Adipocyte (in vitro differentiated cells): ENCODE measurements around the gene WDFY4.

Experiments used
- DNase-seq: peaks from one replicate; pipeline ENCODE4 v3.0.0-alpha.2; 2015; ENCODE audit warnings: low read depth
- H3K27me3 ChIP-seq: replicated peaks from 2 replicates; pipeline ENCODE4 v1.7.0; 2013; ENCODE audit warnings: mild to moderate bottlenecking, low read length, moderate library complexity; ENCODE audit not compliant: control insufficient read depth, insufficient read depth
- H3K36me3 ChIP-seq: 2 replicates; pipeline ENCODE4 v1.7.0; 2013; ENCODE audit warnings: low read length, mild to moderate bottlenecking, moderate library complexity; ENCODE audit not compliant: control insufficient read depth, insufficient read depth, severe bottlenecking
- H3K4me1 ChIP-seq: 2 replicates; pipeline ENCODE4 v1.7.0; 2013; ENCODE audit warnings: mild to moderate bottlenecking, low read length, moderate library complexity; ENCODE audit not compliant: control insufficient read depth, insufficient read depth
- H3K4me3 ChIP-seq: 2 replicates; pipeline ENCODE4 v1.7.0; 2013; ENCODE audit warnings: mild to moderate bottlenecking, low read length, moderate library complexity
- H3K9ac ChIP-seq: 2 replicates; pipeline ENCODE4 v1.7.0; 2013; ENCODE audit warnings: mild to moderate bottlenecking, low read length, moderate library complexity
- H3K9me3 ChIP-seq: 2 replicates; pipeline ENCODE4 v1.7.0; 2013; ENCODE audit warnings: mild to moderate bottlenecking, low read length, moderate library complexity; ENCODE audit not compliant: control insufficient read depth

Gene WDFY4

GRCh38 chr10:48905311-48905710 lies 220.6 kb downstream of the WDFY4 start:
- DNase-seq = no peak
- Histone ChIP-seq H3K4me3 (no peak overlapping the region), H3K27me3 (peaks cover 27% of the 10 kb centered on the region), H3K9me3 (no peaks in the 10 kb centered on the region), H3K9ac (no peak overlapping the region), H3K4me1 (no peaks in the 10 kb centered on the region), H3K36me3 (no peaks in the 10 kb centered on the region)

DNA sequence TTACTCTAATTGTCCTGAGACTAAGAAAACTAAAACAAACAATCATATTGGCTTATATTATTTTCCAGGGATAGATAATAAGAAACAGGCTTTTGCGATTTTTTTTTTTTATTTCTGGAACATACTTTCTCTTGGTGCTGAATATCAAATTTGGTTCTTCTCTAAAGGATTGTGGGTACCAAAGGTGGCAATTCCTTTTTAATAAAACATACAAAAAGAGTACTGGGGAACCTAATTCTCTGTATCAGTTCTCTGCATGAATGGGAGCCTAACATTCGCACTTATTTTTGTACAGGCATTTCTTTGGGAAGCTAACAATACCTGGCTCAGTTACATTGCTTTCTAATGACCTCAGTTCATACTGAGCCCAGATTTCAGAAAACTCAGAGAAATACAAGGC lies 222.2 kb downstream of the WDFY4 start:
- Histone ChIP-seq H3K4me1 (no peaks in the 10 kb centered on the region), H3K9ac (no peak overlapping the region), H3K36me3 (no peaks in the 10 kb centered on the region), H3K4me3 (no peak overlapping the region), H3K9me3 (no peaks in the 10 kb centered on the region), H3K27me3 (peaks cover 32% of the 10 kb centered on the region)
- no peak for DNase-seq

- Histone ChIP-seq H3K4me3 (no peak overlapping the region), H3K9me3 (peaks cover 4% of the 10 kb centered on the region), H3K9ac (no peak overlapping the region), H3K4me1 (no peaks in the 10 kb centered on the region), H3K27me3 (peaks cover 40% of the 10 kb centered on the region), H3K36me3 (no peaks in the 10 kb centered on the region)
- no peak for DNase-seq
These were observed 223.1 kb downstream of the WDFY4 start for GRCh38 chr10:48907730-48908129.

GRCh38 chr10:48910548-48910947 lies 225.9 kb downstream of the WDFY4 start:
- Histone ChIP-seq H3K4me1 (no peaks in the 10 kb centered on the region), H3K9me3 (peaks cover 4% of the 10 kb centered on the region), H3K4me3 (no peak overlapping the region), H3K9ac (no peak overlapping the region), H3K36me3 (no peaks in the 10 kb centered on the region), H3K27me3 (peaks cover 50% of the 10 kb centered on the region)
- no peak for DNase-seq

DNA sequence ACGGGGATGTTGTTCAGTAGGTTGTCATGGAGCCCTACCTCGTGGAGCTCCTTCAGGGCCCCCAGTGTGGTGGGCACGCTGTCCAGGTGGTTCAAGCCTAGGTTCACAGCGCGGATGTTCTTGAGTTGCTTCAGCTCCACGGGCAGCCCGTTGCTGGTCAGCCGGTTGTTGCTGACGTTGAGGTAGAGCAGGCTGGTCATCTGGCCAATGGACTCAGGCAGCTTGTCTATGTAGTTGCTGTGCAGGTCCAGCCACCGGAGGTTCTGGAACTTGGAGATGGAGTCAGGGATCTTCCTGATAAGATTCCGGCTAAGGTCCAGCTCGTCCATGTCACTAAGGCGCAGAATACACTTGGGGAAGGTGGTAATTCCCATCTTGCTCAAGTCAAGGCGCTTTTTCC lies 229.0 kb downstream of the WDFY4 start:
- no peak for DNase-seq
- H3K27me3 ChIP-seq = peaks cover 65% of the 10 kb centered on the region
- no peaks in the 10 kb centered on the region for H3K4me1 ChIP-seq
- no peak overlapping the region for H3K4me3 ChIP-seq
- H3K36me3 ChIP-seq = no peaks in the 10 kb centered on the region
- H3K9me3 ChIP-seq = peaks cover 4% of the 10 kb centered on the region
- H3K9ac ChIP-seq = no peak overlapping the region

- Histone ChIP-seq H3K27me3 (peaks cover 27% of the 10 kb centered on the region), H3K9ac (no peak overlapping the region), H3K4me3 (no peak overlapping the region), H3K4me1 (no peaks in the 10 kb centered on the region), H3K36me3 (no peaks in the 10 kb centered on the region), H3K9me3 (peaks cover 7% of the 10 kb centered on the region)
- no peak for DNase-seq
These were observed 239.1 kb downstream of the WDFY4 start for GRCh38 chr10:48923748-48924147.

GRCh38 chr10:48924988-48925387 lies 240.3 kb downstream of the WDFY4 start:
- Histone ChIP-seq H3K27me3 (peaks cover 26% of the 10 kb centered on the region), H3K9ac (no peak overlapping the region), H3K4me3 (no peak overlapping the region), H3K9me3 (no peaks in the 10 kb centered on the region), H3K4me1 (no peaks in the 10 kb centered on the region), H3K36me3 (no peaks in the 10 kb centered on the region)
- no peak for DNase-seq

DNA sequence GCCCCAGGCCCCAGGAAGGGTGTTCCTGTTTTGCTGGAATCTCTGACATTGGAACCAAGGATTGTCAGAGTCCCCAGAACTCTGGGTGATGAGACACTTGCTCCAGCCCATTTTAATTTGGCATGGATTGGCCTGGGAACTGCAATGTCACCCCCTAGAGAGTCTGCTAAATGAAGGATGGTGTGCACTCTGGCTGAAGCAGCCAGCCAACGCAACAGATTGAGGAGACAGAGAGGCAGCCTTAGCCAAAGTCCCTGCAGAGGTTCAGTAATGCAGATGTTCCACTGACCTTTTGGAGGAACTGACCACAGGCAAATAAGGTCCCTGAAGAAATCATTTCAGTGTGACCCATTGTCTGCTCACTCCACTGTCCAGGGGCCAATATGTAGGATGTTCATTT lies 241.6 kb downstream of the WDFY4 start:
- no peak overlapping the region for H3K9ac ChIP-seq
- no peaks in the 10 kb centered on the region for H3K4me1 ChIP-seq
- no peaks in the 10 kb centered on the region for H3K9me3 ChIP-seq
- no peak for DNase-seq
- no peaks in the 10 kb centered on the region for H3K36me3 ChIP-seq
- H3K27me3 ChIP-seq = peaks cover 26% of the 10 kb centered on the region
- no peak overlapping the region for H3K4me3 ChIP-seq

DNA sequence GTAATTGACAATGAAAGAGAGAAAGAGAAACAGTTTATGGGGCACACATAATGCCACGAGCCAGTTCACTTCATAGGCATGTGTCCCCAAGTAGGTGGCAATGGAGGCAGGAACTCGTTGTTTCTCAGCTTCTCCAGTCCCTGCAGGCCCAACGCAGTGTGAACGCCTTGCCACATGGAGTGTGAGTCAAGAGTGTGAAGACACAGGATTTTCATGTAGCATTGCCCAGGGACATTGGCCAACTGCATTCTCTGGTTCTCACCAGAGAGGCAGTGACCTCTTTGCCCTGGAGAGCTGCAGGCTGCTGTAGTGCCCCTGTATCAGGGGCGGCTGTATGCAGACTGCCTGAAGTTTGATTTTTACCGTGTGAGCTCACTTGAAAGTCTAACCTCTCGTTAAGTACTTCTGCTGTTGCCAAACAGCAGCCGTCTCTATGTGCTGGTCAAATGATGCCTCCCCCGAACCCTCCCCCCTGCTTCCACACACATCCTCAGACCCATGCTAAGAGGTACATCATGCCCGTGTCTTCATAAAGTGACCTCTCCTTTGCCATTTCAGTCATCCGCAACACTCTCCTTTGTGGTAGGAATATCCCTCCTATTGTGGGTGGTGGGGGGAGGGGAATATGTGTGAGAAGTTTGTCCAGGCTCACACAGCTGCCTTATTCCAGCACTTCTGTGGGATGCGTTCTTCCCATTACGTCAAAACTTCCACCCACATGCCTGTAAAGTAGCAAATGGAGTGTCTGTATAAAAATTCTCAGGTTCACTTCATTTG lies 242.3 kb downstream of the WDFY4 start:
- Histone ChIP-seq H3K27me3 (peaks cover 26% of the 10 kb centered on the region), H3K9ac (no peak overlapping the region), H3K9me3 (no peaks in the 10 kb centered on the region), H3K4me1 (no peaks in the 10 kb centered on the region), H3K36me3 (no peaks in the 10 kb centered on the region), H3K4me3 (no peak overlapping the region)
- no peak for DNase-seq

DNA sequence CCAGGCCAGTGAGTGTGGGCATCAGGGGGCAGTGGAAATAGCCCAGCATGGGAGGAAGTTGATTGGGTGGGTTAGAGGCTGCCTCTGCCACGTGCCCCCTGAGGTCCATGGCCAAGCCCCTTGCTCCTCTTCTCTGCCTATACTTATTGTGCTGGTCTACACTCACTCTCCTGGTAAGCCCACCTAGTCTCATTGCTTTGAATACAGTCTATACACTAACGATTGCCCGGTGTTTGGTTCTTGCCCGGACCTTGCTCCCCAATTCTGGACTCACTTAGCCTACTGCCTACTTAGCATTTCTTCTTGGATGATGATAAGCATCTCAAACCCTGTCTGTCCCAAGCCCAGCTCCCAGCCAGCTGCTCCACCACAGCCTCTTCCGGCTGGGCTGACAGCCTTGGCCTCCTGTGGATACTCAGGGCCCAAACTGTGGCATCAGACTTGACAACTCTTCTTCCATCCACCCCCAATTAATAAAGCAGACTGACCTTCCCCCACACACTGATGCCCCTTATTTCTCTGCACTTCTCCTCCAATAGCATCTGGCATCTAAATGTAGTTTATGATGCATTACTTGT lies 244.8 kb downstream of the WDFY4 start:
- H3K4me1 ChIP-seq = no peaks in the 10 kb centered on the region
- H3K4me3 ChIP-seq = no peak overlapping the region
- no peak for DNase-seq
- H3K27me3 ChIP-seq = peaks cover 32% of the 10 kb centered on the region
- no peaks in the 10 kb centered on the region for H3K36me3 ChIP-seq
- H3K9ac ChIP-seq = no peak overlapping the region
- H3K9me3 ChIP-seq = peaks cover 4% of the 10 kb centered on the region

DNA sequence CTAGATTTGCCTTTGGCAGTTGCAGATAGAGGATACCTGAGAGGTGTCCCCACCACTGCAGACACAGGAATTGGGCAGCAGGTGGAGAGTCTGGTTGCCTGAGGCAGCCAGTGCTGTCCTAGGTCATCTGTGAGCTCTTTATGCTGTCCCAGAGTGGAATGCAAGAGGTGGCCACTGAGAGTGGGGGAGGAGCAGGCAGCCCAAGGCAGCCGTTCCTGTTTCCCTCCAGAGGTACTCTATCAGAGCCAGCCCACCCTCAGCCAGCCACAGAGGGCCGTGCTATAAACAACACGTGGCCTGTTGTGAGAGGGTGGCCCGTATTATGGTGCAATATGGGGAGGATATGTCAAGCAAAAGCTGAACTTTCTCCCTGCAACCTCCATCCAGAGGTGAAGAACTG lies 246.5 kb downstream of the WDFY4 start:
- H3K4me3 ChIP-seq = no peak overlapping the region
- H3K4me1 ChIP-seq = no peaks in the 10 kb centered on the region
- peaks cover 4% of the 10 kb centered on the region for H3K9me3 ChIP-seq
- no peaks in the 10 kb centered on the region for H3K36me3 ChIP-seq
- peaks cover 40% of the 10 kb centered on the region for H3K27me3 ChIP-seq
- DNase-seq = no peak
- no peak overlapping the region for H3K9ac ChIP-seq
